SJCRH30 (cell line): Measurements from ENCODE around the gene ZKSCAN3. TPM values are rescaled to one million over a fixed set of nuclear protein-coding genes. Genes with fewer than 3 reads are reported as not detected.
"Not testable (repeated sequence)": the region's sequence is repeated elsewhere in the genome, so short reads cannot be mapped to it uniquely, and the experiment has no call there.

ENCODE experiments used
- DNase-seq, 2 experiments: peaks; one replicate each; pipeline ENCODE4 v3.0.0-alpha.2; 2015 to 2020
- H3K27ac ChIP-seq: fragments of 250-450 bp; sonication (Bioruptor Pico); 2 replicates; pipeline ENCODE4 v1.5.1; 2020; ENCODE audit warnings: mild to moderate bottlenecking, moderate library complexity
- H3K27me3 ChIP-seq: fragments of 250-450 bp; sonication (Bioruptor Pico); 2 replicates; pipeline ENCODE4 v1.5.1; 2020; ENCODE audit warnings: mild to moderate bottlenecking, moderate library complexity
- H3K36me3 ChIP-seq: fragments of 250-450 bp; sonication (Bioruptor Pico); 2 replicates; pipeline ENCODE4 v1.5.1; 2020; ENCODE audit warnings: mild to moderate bottlenecking, moderate library complexity
- H3K4me1 ChIP-seq: fragments of 250-450 bp; sonication (Bioruptor Pico); 2 replicates; pipeline ENCODE4 v1.5.1; 2020; ENCODE audit warnings: mild to moderate bottlenecking, moderate library complexity
- H3K4me3 ChIP-seq: fragments of 250-450 bp; sonication (Bioruptor Pico); 2 replicates; pipeline ENCODE4 v1.5.1; 2020; ENCODE audit warnings: mild to moderate bottlenecking, moderate library complexity
- H3K9me3 ChIP-seq: fragments of 250-450 bp; sonication (Bioruptor Pico); replicated peaks from 2 replicates; pipeline ENCODE4 v1.5.1; 2020; ENCODE audit warnings: mild to moderate bottlenecking, moderate library complexity
- total RNA-seq: library from RNA; depleted of rRNA; stranded (reverse); fragments of >200 nt; shearing (Covaris generic); gene quantifications from 2 replicates; pipeline ENCODE4 v1.2.3, GENCODE V29; 2014; rRNA removed

The ZKSCAN3 gene
- total RNA-seq, result 3.9 and 4.6 TPM in 2 replicates

DNA sequence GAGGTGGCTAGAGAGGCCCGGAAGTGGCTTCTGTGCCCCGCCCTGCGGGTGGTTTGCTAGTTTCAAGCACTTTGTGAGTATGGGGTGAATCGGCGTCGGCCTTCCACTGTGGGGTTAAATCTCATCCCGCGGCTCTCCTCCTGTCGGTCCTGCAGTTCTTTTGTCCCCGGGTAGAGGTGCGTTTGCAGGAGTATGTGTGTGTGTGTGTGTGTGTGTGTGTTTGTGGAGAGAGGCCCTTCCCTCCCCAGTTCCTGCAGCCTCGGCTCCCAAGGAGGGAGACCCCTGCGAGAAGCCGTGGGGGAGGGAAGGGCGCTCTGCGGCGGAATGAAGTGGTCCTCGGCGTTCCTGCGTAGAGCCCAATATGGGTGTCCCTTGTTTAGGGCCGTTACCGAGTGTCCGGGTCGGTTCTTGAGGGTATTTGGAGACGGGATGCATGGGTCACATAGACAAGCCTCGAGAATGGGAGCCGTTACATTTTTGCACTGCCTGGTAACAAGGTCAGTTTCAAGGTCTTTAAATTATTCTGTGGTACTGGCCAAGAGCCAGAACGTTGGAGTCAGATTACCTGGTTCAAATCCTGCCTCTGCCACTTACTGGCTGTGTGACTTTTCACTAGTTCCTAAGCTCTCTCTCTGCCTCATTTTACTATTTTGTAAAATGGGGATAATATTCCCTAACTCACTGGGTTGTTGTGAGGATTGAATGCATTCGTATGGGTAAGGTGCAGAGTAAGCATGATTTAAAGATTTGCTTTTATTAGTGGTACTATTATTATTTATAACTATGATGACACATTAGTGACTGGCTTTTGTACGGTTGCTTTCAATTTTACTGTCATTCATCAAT lies at the start of gene ZKSCAN3:
TSS of gene ZKSCAN3 (plus strand) at position 56 of the 846 bp plus-strand sequence. CDS start 9,640 bp downstream, outside the sequence.
- H3K27ac ChIP-seq, result peak within 1 kb of the TSS; percentile 38; the same call in 1 of the 2 replicates
- peak; percentile 83 for DNase-seq
- no peaks in the 10 kb centered on the region for H3K36me3 ChIP-seq
- no peaks in the 10 kb centered on the region for H3K4me1 ChIP-seq
- H3K9me3 ChIP-seq, result no peaks in the 10 kb centered on the region
- no peaks in the 10 kb centered on the region for H3K27me3 ChIP-seq
- peak within 1 kb of the TSS; percentile 72 for H3K4me3 ChIP-seq

DNA sequence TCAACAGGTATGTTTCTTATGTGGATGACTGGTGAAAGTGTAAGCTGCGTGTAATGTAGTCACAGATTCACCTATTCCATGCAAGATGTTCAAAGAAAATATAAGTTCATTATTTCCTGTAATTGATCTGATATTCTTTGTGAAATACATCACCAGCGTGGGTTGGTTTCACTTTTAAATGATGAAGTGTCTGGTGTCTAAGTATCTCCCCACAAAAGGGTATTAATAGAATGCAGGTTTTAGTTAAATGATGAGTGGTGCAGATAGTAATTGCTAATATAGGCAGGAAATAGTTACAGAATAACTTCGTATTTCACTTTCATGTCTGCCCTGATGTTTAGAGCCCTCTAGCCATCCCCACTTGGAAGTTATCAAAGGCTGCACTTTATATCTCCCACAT lies 46.2 kb upstream of the ZKSCAN3 start:
- no peak for DNase-seq
- H3K36me3 ChIP-seq, result peaks cover 13% of the 10 kb centered on the region
- no peaks in the 10 kb centered on the region for H3K27me3 ChIP-seq
- H3K4me3 ChIP-seq, result no peak overlapping the region
- no peaks in the 10 kb centered on the region for H3K4me1 ChIP-seq
- no peak overlapping the region for H3K27ac ChIP-seq
- H3K9me3 ChIP-seq, result no peaks in the 10 kb centered on the region; the same call in 1 of the 2 replicates

- not testable (repeated sequence) for H3K27me3 ChIP-seq, DNase-seq, H3K9me3 ChIP-seq, H3K27ac ChIP-seq, H3K4me3 ChIP-seq, H3K4me1 ChIP-seq, H3K36me3 ChIP-seq
Measured at GRCh38 chr6:28306363-28306762, 43.4 kb upstream of the ZKSCAN3 start.

DNA sequence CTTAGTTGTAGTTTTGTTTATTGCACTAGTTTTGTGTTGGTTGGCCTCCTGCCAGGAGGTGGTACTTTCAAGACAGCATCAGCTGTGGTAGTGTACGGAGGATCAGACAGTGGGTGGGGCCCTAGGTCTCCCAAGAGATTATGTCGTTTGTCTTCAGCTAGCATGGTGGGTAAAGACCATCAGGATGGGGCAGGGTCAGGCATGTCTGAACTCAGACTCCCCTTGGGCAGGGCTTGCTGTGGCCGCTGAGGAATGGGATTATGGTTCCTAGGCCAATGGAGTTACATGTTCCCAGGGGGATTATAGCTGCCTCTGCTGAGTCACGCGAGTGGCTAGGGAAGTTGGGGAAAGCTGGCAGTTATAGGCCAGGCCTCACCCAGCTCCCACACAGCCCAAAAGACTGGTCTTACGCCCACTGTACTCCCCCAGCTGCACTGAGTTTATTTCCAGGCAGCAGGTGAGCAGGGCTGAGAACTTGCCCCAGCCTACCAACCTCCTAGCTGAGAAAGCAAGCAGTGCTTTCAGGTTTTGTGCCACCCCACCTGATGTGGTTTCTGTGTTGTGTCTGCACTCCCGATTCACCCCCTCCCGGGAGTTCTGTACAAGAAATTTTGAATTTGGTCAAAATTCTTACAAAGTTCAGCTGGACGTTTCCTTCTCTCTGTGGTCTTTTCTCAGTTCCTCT lies 38.5 kb upstream of the ZKSCAN3 start:
- peak overlapping the region; percentile 19 for H3K27ac ChIP-seq
- DNase-seq, result peak; percentile 53 to 65
- H3K9me3 ChIP-seq, result no peaks in the 10 kb centered on the region; the same call in 1 of the 2 replicates
- H3K4me1 ChIP-seq, result peaks cover 8% of the 10 kb centered on the region
- no peak overlapping the region for H3K4me3 ChIP-seq
- no peaks in the 10 kb centered on the region for H3K36me3 ChIP-seq
- H3K27me3 ChIP-seq, result no peaks in the 10 kb centered on the region

GRCh38 chr6:28312939-28313338 lies 36.8 kb upstream of the ZKSCAN3 start:
- DNase-seq, result no peak
- Histone ChIP-seq H3K27me3 (no peaks in the 10 kb centered on the region), H3K9me3 (no peaks in the 10 kb centered on the region; the same call in 1 of the 2 replicates), H3K36me3 (no peaks in the 10 kb centered on the region), H3K27ac (no peak overlapping the region), H3K4me3 (no peak overlapping the region), H3K4me1 (peaks cover 8% of the 10 kb centered on the region)

- Histone ChIP-seq H3K36me3 (no peaks in the 10 kb centered on the region), H3K4me3 (no peak overlapping the region), H3K9me3 (no peaks in the 10 kb centered on the region), H3K4me1 (peaks cover 8% of the 10 kb centered on the region), H3K27ac (no peak overlapping the region), H3K27me3 (no peaks in the 10 kb centered on the region)
- no peak for DNase-seq
Measured at GRCh38 chr6:28315628-28316027, 34.1 kb upstream of the ZKSCAN3 start.

DNA sequence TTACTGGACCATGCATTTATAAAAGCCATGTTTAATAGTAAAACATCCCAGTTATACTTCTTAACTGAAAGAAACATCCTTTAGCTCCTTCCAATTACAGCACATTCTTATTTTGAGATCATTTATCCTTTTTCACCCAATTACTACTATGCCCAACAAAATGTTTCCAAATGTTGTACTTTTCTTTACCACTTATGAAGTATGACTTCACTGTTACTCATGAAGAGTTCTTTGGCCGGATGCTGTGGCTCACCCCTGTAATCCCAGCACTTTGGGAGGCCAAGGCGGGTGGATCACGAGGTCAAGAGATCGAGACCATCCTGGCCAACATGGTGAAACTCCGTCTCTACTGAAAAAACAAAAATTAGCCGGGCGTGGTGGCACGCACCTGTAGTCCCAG lies 31.9 kb upstream of the ZKSCAN3 start:
- not testable (repeated sequence) for H3K36me3 ChIP-seq, H3K27ac ChIP-seq, H3K9me3 ChIP-seq, H3K4me1 ChIP-seq, H3K27me3 ChIP-seq, DNase-seq, H3K4me3 ChIP-seq

GRCh38 chr6:28322661-28323060 lies 27.1 kb upstream of the ZKSCAN3 start:
- Histone ChIP-seq H3K9me3 (peaks cover 12% of the 10 kb centered on the region), H3K36me3 (no peaks in the 10 kb centered on the region), H3K4me3 (no peak overlapping the region), H3K4me1 (no peaks in the 10 kb centered on the region), H3K27ac (no peak overlapping the region), H3K27me3 (no peaks in the 10 kb centered on the region)
- DNase-seq, result no peak

GRCh38 chr6:28323813-28324424 lies 25.8 kb upstream of the ZKSCAN3 start:
- DNase-seq, result no peak

GRCh38 chr6:28326371-28326948 lies 23.3 kb upstream of the ZKSCAN3 start:
- no peak for DNase-seq
- Histone ChIP-seq H3K9me3 (peaks cover 12% of the 10 kb centered on the region), H3K36me3 (no peaks in the 10 kb centered on the region), H3K4me3 (no peak overlapping the region), H3K27ac (no peak overlapping the region), H3K27me3 (no peaks in the 10 kb centered on the region), H3K4me1 (no peaks in the 10 kb centered on the region)

More at GRCh38 chr6:28323813-28324424, 25.8 kb upstream of the ZKSCAN3 start:
- no peaks in the 10 kb centered on the region for H3K4me1 ChIP-seq
- no peaks in the 10 kb centered on the region for H3K36me3 ChIP-seq
- H3K27me3 ChIP-seq, result no peaks in the 10 kb centered on the region
- H3K4me3 ChIP-seq, result no peak overlapping the region
- H3K27ac ChIP-seq, result no peak overlapping the region
- H3K9me3 ChIP-seq, result peaks cover 12% of the 10 kb centered on the region

DNA sequence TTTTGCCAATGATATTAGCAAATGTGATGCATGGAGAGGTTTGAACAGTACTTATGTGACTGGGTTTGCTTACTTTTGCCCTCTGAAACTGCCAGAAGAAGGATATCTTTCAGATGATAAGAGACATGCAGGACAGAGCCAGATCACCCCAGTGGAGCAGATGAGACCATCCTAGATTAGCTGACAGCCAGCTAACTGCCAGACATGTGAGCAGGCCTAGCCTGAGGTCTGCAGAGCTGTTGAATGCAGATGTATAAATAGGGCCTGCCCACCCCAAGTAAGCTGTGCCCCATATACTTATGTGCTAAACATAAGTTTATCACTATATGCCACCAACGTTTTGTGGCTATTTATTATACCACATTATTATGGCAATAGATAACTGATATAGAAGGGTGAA lies 19.7 kb upstream of the ZKSCAN3 start:
- no peaks in the 10 kb centered on the region for H3K36me3 ChIP-seq
- DNase-seq, result no peak
- H3K9me3 ChIP-seq, result peaks cover 12% of the 10 kb centered on the region
- no peak overlapping the region for H3K4me3 ChIP-seq
- no peaks in the 10 kb centered on the region for H3K27me3 ChIP-seq
- H3K4me1 ChIP-seq, result no peaks in the 10 kb centered on the region; the same call in 1 of the 2 replicates
- H3K27ac ChIP-seq, result no peak overlapping the region

DNA sequence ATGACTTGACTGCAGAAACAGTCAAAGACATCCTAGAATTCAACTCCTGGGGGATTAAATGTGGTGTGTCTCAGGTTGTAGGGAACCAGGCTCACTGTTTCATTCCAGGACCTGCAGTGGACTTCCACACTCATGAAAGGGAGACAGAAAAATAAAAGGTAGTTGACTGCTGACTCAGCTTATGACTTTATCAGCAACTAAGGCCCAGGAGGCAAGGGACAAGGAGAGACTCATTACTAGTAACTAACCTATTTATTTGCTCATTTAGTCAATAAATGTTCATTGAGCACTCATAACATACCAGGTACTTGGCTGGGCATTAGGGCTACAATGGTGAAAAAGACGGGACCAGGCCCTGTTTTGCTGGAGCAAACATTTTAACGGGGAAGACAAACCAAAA lies 16.7 kb upstream of the ZKSCAN3 start:
- H3K9me3 ChIP-seq, result no peaks in the 10 kb centered on the region
- H3K4me3 ChIP-seq, result no peak overlapping the region
- DNase-seq, result no peak
- peaks cover 7% of the 10 kb centered on the region; the same call in 1 of the 2 replicates for H3K4me1 ChIP-seq
- H3K36me3 ChIP-seq, result no peaks in the 10 kb centered on the region
- H3K27ac ChIP-seq, result no peak overlapping the region
- no peaks in the 10 kb centered on the region for H3K27me3 ChIP-seq

DNA sequence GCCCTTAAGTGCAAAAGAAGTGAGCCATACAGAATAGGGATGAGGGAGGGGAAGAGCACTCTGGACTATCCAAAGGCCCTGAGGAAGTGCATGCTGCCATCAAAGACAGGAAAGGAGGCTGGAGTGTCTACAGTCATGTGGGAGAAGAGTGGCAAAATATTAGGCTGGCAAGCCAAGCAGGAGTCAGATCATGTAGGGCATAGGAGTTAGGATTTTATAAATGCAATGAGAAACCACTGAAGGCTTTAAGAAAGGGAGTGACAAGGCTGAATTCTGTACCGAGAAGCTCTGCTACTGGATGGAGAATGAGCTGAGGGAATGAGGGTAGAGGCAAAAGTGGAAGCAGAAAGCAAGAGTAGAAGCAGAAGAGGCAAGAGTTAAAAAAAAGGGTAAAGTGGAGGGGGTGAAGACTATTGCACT lies 16.1 kb upstream of the ZKSCAN3 start:
- Histone ChIP-seq H3K36me3 (no peaks in the 10 kb centered on the region), H3K9me3 (no peaks in the 10 kb centered on the region), H3K4me3 (no peak overlapping the region), H3K4me1 (peaks cover 7% of the 10 kb centered on the region; the same call in 1 of the 2 replicates), H3K27me3 (no peaks in the 10 kb centered on the region), H3K27ac (no peak overlapping the region)
- no peak for DNase-seq

DNA sequence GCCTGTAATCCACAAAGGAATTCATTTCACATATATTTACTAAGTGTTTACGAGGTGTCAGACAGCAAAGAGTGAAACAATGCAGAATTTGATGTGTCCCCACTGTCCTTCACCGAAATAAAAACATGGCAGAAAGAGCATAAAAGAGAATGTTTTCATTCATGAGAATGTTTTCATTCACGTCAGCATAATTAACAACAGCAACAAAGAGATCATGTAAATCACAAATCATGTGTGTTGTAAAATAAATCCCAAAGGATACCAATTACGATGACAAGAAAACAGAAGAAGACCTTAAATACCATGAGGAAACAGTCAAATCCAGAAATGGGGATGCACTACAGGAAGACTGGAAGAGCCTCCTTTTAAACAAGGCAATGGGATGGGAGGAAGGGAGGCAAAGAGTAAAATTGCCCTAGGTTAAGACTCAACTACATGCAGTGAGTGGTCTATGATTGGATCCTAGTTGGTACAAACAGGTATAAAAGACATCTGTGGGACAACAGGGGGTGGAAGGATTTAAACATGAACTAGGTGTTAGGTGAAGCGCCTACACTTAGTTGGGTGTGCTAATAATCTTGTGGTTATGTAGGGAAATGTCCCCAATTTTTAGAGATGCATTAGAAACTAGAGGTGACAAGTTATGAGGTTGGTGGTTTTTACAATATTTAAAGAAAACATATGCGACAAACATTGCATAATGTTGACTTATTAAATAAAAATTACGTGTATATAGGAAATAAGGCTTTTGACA lies 15.3 kb upstream of the ZKSCAN3 start:
- H3K27ac ChIP-seq, result peak overlapping the region; percentile 95
- H3K27me3 ChIP-seq, result no peaks in the 10 kb centered on the region
- no peaks in the 10 kb centered on the region for H3K36me3 ChIP-seq
- H3K4me3 ChIP-seq, result peak overlapping the region; percentile 68
- DNase-seq, result no peak
- H3K4me1 ChIP-seq, result peaks cover 7% of the 10 kb centered on the region; the same call in 1 of the 2 replicates
- no peaks in the 10 kb centered on the region for H3K9me3 ChIP-seq
